ENCODE data around the gene XKR8. TPM values are rescaled to one million over a fixed set of nuclear protein-coding genes. Genes with fewer than 3 reads are reported as not detected.
"Not testable (repeated sequence)": the region's sequence is repeated elsewhere in the genome, so short reads cannot be mapped to it uniquely, and the experiment has no call there.

XKR8 gene
- total RNA-seq, 1 donor from 2014 or later: 5.0 TPM

- DNase-seq (ENCODE audit: low read depth in 2 of 2): no peak
These were observed 31.3 kb downstream of the XKR8 start for GRCh38 chr1:27990920-27991537.

- DNase-seq (ENCODE audit: low read depth in 2 of 2): peak; percentile 38 to 74
These were observed 32.5 kb downstream of the XKR8 start for GRCh38 chr1:27992276-27992675.

GRCh38 chr1:27993241-27993640, 33.5 kb downstream of the XKR8 start:
- peak; percentile 72 to 79 for DNase-seq (ENCODE audit: low read depth in 2 of 2)

GRCh38 chr1:27994060-27994459, 34.3 kb downstream of the XKR8 start:
- DNase-seq (ENCODE audit: low read depth in 2 of 2): peak in 1 of 2 donors; percentile 24

- not testable (repeated sequence) for DNase-seq (ENCODE audit: low read depth in 2 of 2)
These were observed 34.8 kb downstream of the XKR8 start for GRCh38 chr1:27994526-27994925.

- DNase-seq (ENCODE audit: low read depth in 2 of 2): peak in 1 of 2 donors; percentile 20
These were observed 39.3 kb downstream of the XKR8 start for GRCh38 chr1:27999055-27999454.

- DNase-seq (ENCODE audit: low read depth in 2 of 2): no peak
These were observed 42.8 kb downstream of the XKR8 start for GRCh38 chr1:28002600-28002999.

- DNase-seq (ENCODE audit: low read depth in 2 of 2): not testable (repeated sequence)
These were observed 43.3 kb downstream of the XKR8 start for GRCh38 chr1:28003117-28003516.

GRCh38 chr1:28010969-28011368, 51.2 kb downstream of the XKR8 start:
- DNase-seq (ENCODE audit: low read depth in 2 of 2): peak in 1 of 2 donors; percentile 10

Other genes starting within 250 kb of the XKR8 start
- gene FAM76A, start 234.0 kb upstream of the XKR8 start, total RNA-seq: 6.2 and 9.7 TPM in 2 replicates
- gene STX12, start 186.8 kb upstream of the XKR8 start, total RNA-seq: 56.4 and 74.0 TPM in 2 replicates
- gene PPP1R8, start 129.2 kb upstream of the XKR8 start, total RNA-seq: 48.3 and 50.2 TPM in 2 replicates
- 29.9 and 36.3 TPM in 2 replicates for gene THEMIS2, start 87.4 kb upstream of the XKR8 start, total RNA-seq
- gene RPA2, start 45.4 kb upstream of the XKR8 start, total RNA-seq: 45.4 and 68.0 TPM in 2 replicates
- 0.26 and 0.89 TPM in 2 replicates for gene SMPDL3B, start 25.0 kb upstream of the XKR8 start, total RNA-seq
- 9.1 and 11.4 TPM in 2 replicates for gene EYA3, start 128.6 kb downstream of the XKR8 start, total RNA-seq
- 0.13 TPM in 2 replicates for gene PTAFR, start 216.7 kb downstream of the XKR8 start, total RNA-seq

All from dermis microvascular lymphatic vessel endothelial cell (primary cell).